H9 (cell line): ENCODE data around the gene HIPK2. TPM values are rescaled to one million over a fixed set of nuclear protein-coding genes. Genes with fewer than 3 reads are reported as not detected.
A peak's percentile ranks its signal among the peaks of the same experiment; 100 is the strongest.

Experiments
- DNase-seq: peaks from one replicate; pipeline ENCODE4 v3.0.0-alpha.2; 2017
- H2AFZ ChIP-seq: one replicate; pipeline ENCODE4 v1.6.1; 2013; ENCODE audit warnings: mild to moderate bottlenecking, low read length, control low read depth, moderate library complexity
- H2AK5ac ChIP-seq: 2 replicates; pipeline ENCODE4 v1.6.1; 2013; ENCODE audit warnings: low read length, control low read depth, mixed read lengths; ENCODE audit not compliant: insufficient read length
- H2BK120ac ChIP-seq: one replicate; pipeline ENCODE4 v1.6.1; 2013; ENCODE audit warnings: low read depth, mild to moderate bottlenecking, low read length, control low read depth, inconsistent platforms; ENCODE audit not compliant: poor library complexity, severe bottlenecking
- H2BK12ac ChIP-seq: 2 replicates; pipeline ENCODE4 v1.6.1; 2013; ENCODE audit warnings: low read length, control low read depth, mixed read lengths, low read depth; ENCODE audit not compliant: insufficient read length
- H2BK15ac ChIP-seq: 2 replicates; pipeline ENCODE4 v1.6.1; 2013; ENCODE audit warnings: low read depth, low read length, control low read depth
- H2BK20ac ChIP-seq: one replicate; pipeline ENCODE4 v1.6.1; 2013; ENCODE audit warnings: low read depth, mild to moderate bottlenecking, low read length, control low read depth, inconsistent platforms; ENCODE audit not compliant: poor library complexity, severe bottlenecking
- H2BK5ac ChIP-seq: 2 replicates; pipeline ENCODE4 v1.6.1; 2013; ENCODE audit warnings: low read length, control low read depth, mixed read lengths; ENCODE audit not compliant: insufficient read length
- H3K14ac ChIP-seq: 2 replicates; pipeline ENCODE4 v1.6.1; 2013; ENCODE audit warnings: low read length, control low read depth; ENCODE audit not compliant: insufficient read depth
- H3K18ac ChIP-seq: 2 replicates; pipeline ENCODE4 v1.6.1; 2013; ENCODE audit warnings: low read depth, mild to moderate bottlenecking, mixed read lengths, low read length, control low read depth; ENCODE audit not compliant: insufficient read length
- H3K23ac ChIP-seq: 2 replicates; pipeline ENCODE4 v1.6.1; 2013; ENCODE audit warnings: low read length, control low read depth, mixed read lengths, low read depth; ENCODE audit not compliant: insufficient read length
- H3K23me2 ChIP-seq: 2 replicates; pipeline ENCODE4 v1.6.1; 2013; ENCODE audit warnings: low read depth, mild to moderate bottlenecking, mixed read lengths, low read length, control low read depth; ENCODE audit not compliant: insufficient read length, poor library complexity, severe bottlenecking
- H3K27ac ChIP-seq: 2 replicates; pipeline ENCODE4 v1.5.1; 2013; ENCODE audit warnings: low read length, control low read depth, mixed read lengths, low read depth; ENCODE audit not compliant: insufficient read length
- H3K27me3 ChIP-seq: 2 replicates; pipeline ENCODE4 v1.6.1; 2013; ENCODE audit warnings: low read length, control low read depth, inconsistent platforms; ENCODE audit not compliant: insufficient read depth
- H3K4ac ChIP-seq: 2 replicates; pipeline ENCODE4 v1.6.1; 2013; ENCODE audit warnings: low read depth, mild to moderate bottlenecking, control low read depth, inconsistent platforms, low read length, moderate library complexity
- H3K4me1 ChIP-seq: 2 replicates; pipeline ENCODE4 v1.6.1; 2013; ENCODE audit warnings: low read length, control low read depth, inconsistent platforms; ENCODE audit not compliant: insufficient read depth
- H3K4me2 ChIP-seq: 2 replicates; pipeline ENCODE4 v1.6.1; 2013; ENCODE audit warnings: low read length, control low read depth, mixed read lengths; ENCODE audit not compliant: insufficient read length, insufficient read depth
- H3K56ac ChIP-seq: 2 replicates; pipeline ENCODE4 v1.6.1; 2013; ENCODE audit warnings: low read depth, mild to moderate bottlenecking, mixed read lengths, low read length, control low read depth; ENCODE audit not compliant: insufficient read length
- H3K79me1 ChIP-seq: 2 replicates; pipeline ENCODE4 v1.6.1; 2013; ENCODE audit warnings: low read depth, mild to moderate bottlenecking, moderate library complexity, low read length, control low read depth, inconsistent platforms; ENCODE audit not compliant: insufficient read depth, poor library complexity, severe bottlenecking
- H3K79me2 ChIP-seq: 2 replicates; pipeline ENCODE4 v1.6.1; 2013; ENCODE audit warnings: low read length, control low read depth, inconsistent platforms; ENCODE audit not compliant: insufficient read depth
- H3K9ac ChIP-seq: 2 replicates; pipeline ENCODE4 v1.6.1; 2013; ENCODE audit warnings: low read length, control low read depth, mixed read lengths; ENCODE audit not compliant: insufficient read length; ENCODE audit errors: extremely low read depth
- H3K9me3 ChIP-seq: one replicate; pipeline ENCODE4 v1.6.1; 2013; ENCODE audit warnings: low read depth, low read length, inconsistent platforms; ENCODE audit not compliant: control insufficient read depth
- H3T11ph ChIP-seq: one replicate; pipeline ENCODE4 v1.6.1; 2013; ENCODE audit warnings: mild to moderate bottlenecking, low read length, control low read depth, inconsistent platforms
- H4K20me1 ChIP-seq: one replicate; pipeline ENCODE4 v1.6.1; 2013; ENCODE audit not compliant: control insufficient read depth, insufficient read length, insufficient read depth
- H4K5ac ChIP-seq: 2 replicates; pipeline ENCODE4 v1.6.1; 2013; ENCODE audit warnings: low read depth, mild to moderate bottlenecking, mixed read lengths, low read length, control low read depth; ENCODE audit not compliant: insufficient read length
- H4K8ac ChIP-seq: replicated peaks from 2 replicates; pipeline ENCODE4 v1.6.1; 2013; ENCODE audit warnings: low read length, control low read depth, mixed read lengths, low read depth; ENCODE audit not compliant: insufficient read length
- H4K91ac ChIP-seq: 2 replicates; pipeline ENCODE4 v1.6.1; 2013; ENCODE audit warnings: low read depth, mild to moderate bottlenecking, moderate library complexity, mixed read lengths, low read length, control low read depth; ENCODE audit not compliant: insufficient read length
- H3K27ac Mint-ChIP-seq, 3 experiments: 2 replicates in 2 of 3; 3 replicates in 1 of 3; pipeline ENCODE4 v1.8.0; 2020 to 2021; ENCODE audit warnings: mixed read lengths in 3 of 3, mild to moderate bottlenecking in 1 of 3, moderate library complexity in 1 of 3
- H3K27me3 Mint-ChIP-seq: 2 replicates; pipeline ENCODE4 v1.8.0; 2021; ENCODE audit warnings: low read depth, mild to moderate bottlenecking, moderate library complexity, mixed read lengths
- H3K36me3 Mint-ChIP-seq, 3 experiments: 2 replicates in 2 of 3; 3 replicates in 1 of 3; pipeline ENCODE4 v1.8.0; 2020 to 2021; ENCODE audit warnings: low read depth in 3 of 3, mixed read lengths in 3 of 3; ENCODE audit not compliant: insufficient read depth in 1 of 3
- H3K4me1 Mint-ChIP-seq, 2 experiments: 2 replicates each; pipeline ENCODE4 v1.8.0; 2020; ENCODE audit warnings: mixed read lengths in 2 of 2
- H3K4me3 Mint-ChIP-seq, 2 experiments: 2 replicates in 1 of 2; 3 replicates in 1 of 2; pipeline ENCODE4 v1.8.0; 2020 to 2021; ENCODE audit warnings: mild to moderate bottlenecking in 2 of 2, mixed read lengths in 2 of 2, moderate library complexity in 1 of 2
- H3K9me3 Mint-ChIP-seq, 2 experiments: 2 replicates in 1 of 2; 3 replicates in 1 of 2; pipeline ENCODE4 v1.8.0; 2020; ENCODE audit warnings: mild to moderate bottlenecking in 2 of 2, mixed read lengths in 2 of 2, moderate library complexity in 1 of 2
- WGBS: extraction: QIAGEN DNeasy Blood & Tissue Kit; methylation state at CpG from one replicate; pipeline ENCODE4 v1.1.7; 2013; ENCODE audit warnings: missing lambda C conversion rate, low lambda C conversion rate, mixed read lengths; ENCODE audit not compliant: insufficient read length; ENCODE audit errors: extremely low coverage; 5-methylcytosine and 5-hydroxymethylcytosine counted together
- total RNA-seq: library from RNA; stranded (reverse); gene quantifications from 2 replicates; pipeline ENCODE4 v1.2.1, GENCODE V29; 2021
- TF ChIP-seq, protein P1 (sequence below): fragments of 200-600 bp; sonication (generic); conservative IDR thresholded peaks from 3 replicates; pipeline ENCODE4 v1.8.0; 2021; ENCODE audit warnings: antibody characterized with exemption, mild to moderate bottlenecking

HIPK2 gene
- total RNA-seq, 1 experiment from 2014 or later = 21.9 TPM

DNA sequence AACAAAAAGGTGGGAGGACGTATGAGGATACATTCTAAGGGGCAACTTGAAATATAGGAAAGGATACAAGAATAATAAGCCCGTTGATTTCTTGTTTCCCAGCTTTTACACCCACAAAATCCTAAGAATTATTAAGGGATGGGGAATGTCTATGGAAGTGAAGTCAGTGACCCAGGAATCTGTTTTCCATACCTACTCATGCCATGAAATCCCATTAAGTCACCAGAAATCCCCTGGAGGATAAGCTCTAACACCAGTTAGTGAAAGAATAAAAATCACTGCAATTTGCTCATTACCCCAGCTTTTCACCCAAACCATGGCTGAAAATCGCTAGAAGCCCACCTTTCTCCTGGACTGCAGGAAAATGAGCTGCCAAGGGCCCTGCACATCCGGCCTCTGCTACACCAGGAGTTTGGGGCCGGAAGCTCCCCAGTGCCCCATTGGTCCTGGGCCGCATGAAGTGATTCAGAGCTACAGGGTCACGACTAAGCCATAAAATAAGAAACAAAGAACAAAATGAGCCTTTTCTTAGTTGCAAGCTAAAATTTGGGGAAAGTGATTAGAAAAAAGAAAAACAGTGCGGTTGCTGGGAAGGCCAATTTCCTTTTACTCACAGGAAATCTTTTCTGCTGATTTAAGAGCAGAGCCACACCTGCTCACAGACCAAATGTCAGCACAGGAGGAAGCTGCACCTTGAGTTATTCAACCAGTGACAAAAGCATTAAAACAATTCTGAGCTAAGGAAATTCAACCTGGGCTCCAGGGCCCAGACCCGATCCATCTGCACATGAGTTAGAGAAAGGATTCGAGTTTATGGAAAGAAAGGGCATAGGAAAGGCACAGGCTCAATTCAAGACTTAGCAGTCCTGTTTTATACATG lies 40.3 kb downstream of the HIPK2 start:
- Histone ChIP-seq H2BK12ac (no peak overlapping the region), H3K23me2 (no peaks in the 10 kb centered on the region), H3K79me2 (no peaks in the 10 kb centered on the region; the same call in 1 of the 2 replicates), H2AFZ (no peak overlapping the region), H4K20me1 (no peaks in the 10 kb centered on the region), H3K4ac (no peak overlapping the region), H3K56ac (no peak overlapping the region), H3K9me3 (no peaks in the 10 kb centered on the region), H2AK5ac (no peak overlapping the region), H3K23ac (no peak overlapping the region), H3K4me1 (no peaks in the 10 kb centered on the region), H2BK120ac (no peak overlapping the region), H3K79me1 (no peaks in the 10 kb centered on the region), H4K91ac (no peak overlapping the region), H3K27ac (no peak overlapping the region), H3K27me3 (no peaks in the 10 kb centered on the region; the same call in 1 of the 2 replicates), H2BK5ac (no peak overlapping the region), H3K14ac (no peak overlapping the region), H4K8ac (no peak overlapping the region), H2BK15ac (no peak overlapping the region), H2BK20ac (no peak overlapping the region), H4K5ac (no peak overlapping the region), H3K4me2 (no peak overlapping the region), H3K9ac (no peak overlapping the region), H3T11ph (no peak overlapping the region), H3K18ac (no peak overlapping the region)
- TF ChIP-seq, protein P1, sequence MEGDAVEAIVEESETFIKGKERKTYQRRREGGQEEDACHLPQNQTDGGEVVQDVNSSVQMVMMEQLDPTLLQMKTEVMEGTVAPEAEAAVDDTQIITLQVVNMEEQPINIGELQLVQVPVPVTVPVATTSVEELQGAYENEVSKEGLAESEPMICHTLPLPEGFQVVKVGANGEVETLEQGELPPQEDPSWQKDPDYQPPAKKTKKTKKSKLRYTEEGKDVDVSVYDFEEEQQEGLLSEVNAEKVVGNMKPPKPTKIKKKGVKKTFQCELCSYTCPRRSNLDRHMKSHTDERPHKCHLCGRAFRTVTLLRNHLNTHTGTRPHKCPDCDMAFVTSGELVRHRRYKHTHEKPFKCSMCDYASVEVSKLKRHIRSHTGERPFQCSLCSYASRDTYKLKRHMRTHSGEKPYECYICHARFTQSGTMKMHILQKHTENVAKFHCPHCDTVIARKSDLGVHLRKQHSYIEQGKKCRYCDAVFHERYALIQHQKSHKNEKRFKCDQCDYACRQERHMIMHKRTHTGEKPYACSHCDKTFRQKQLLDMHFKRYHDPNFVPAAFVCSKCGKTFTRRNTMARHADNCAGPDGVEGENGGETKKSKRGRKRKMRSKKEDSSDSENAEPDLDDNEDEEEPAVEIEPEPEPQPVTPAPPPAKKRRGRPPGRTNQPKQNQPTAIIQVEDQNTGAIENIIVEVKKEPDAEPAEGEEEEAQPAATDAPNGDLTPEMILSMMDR = no peak
- no peak overlapping the region for H3K4me3 Mint-ChIP-seq
- H3K36me3 Mint-ChIP-seq = peaks cover 0 to 5% (median 3%) of the 10 kb centered on the region in 3 experiments; a peak in 3 of 7 replicates
- peaks cover 10 to 14% of the 10 kb centered on the region in 2 experiments for H3K4me1 Mint-ChIP-seq
- H3K27ac Mint-ChIP-seq = peak overlapping the region in 1 of 3 experiments; percentile 40; a peak in 2 of 7 replicates
- no peaks in the 10 kb centered on the region for H3K9me3 Mint-ChIP-seq
- no peaks in the 10 kb centered on the region for H3K27me3 Mint-ChIP-seq
- WGBS = no CpG with 5 or more reads among the region's 10 CpGs
- DNase-seq = no peak
